Activated CD8-positive, alpha-beta memory T cell treated with anti-CD3 and anti-CD28 coated beads, Interleukin-2, amount 10 ng/mL, durations not matched to agents 7 days and 5 days (primary cell): ENCODE measurements around the gene UTS2. TPM values are rescaled to one million over a fixed set of nuclear protein-coding genes. Genes with fewer than 3 reads are reported as not detected.

Experiments used
- ATAC-seq: fragments of 150-1000 bp; cut with Tn5 transposase; one replicate; pipeline ENCODE4 v1.10.0; 2021; ENCODE audit warnings: moderate library complexity
- CTCF ChIA-PET: fragments of 350-600 bp; sonication (Branson Sonifier 250); formaldehyde crosslinking; loops from one replicate; lab custom pipeline; 2021; ENCODE audit warnings: antibody characterized with exemption; lab: Charles Lee
- DNase-seq: peaks from one replicate; pipeline ENCODE4 v3.0.0-alpha.2; 2020
- H3K27ac Mint-ChIP-seq: one replicate; pipeline ENCODE4 v1.8.0; 2021; ENCODE audit warnings: mild to moderate bottlenecking, mixed read lengths
- H3K27me3 Mint-ChIP-seq: one replicate; pipeline ENCODE4 v1.8.0; 2021; ENCODE audit warnings: mixed read lengths
- H3K36me3 Mint-ChIP-seq: one replicate; pipeline ENCODE4 v1.8.0; 2021; ENCODE audit warnings: mild to moderate bottlenecking, mixed read lengths
- H3K4me1 Mint-ChIP-seq: one replicate; pipeline ENCODE4 v1.8.0; 2021; ENCODE audit warnings: mixed read lengths
- H3K4me3 Mint-ChIP-seq: one replicate; pipeline ENCODE4 v1.8.0; 2021; ENCODE audit warnings: mild to moderate bottlenecking, moderate library complexity, mixed read lengths
- H3K9me3 Mint-ChIP-seq: one replicate; pipeline ENCODE4 v1.8.0; 2022; ENCODE audit warnings: low read depth, mixed read lengths
- total RNA-seq, 2 experiments: library from RNA; stranded (reverse); gene quantifications; one replicate each; pipeline ENCODE4 v1.2.3, GENCODE V29; 2021

UTS2 gene
- total RNA-seq, 2 experiments from 2014 or later = 0.73 to 0.82 TPM

- CTCF ChIA-PET = no interaction called here
- no peak for ATAC-seq
- Mint-ChIP-seq H3K4me1 (peaks cover 4% of the 10 kb centered on the region), H3K27ac (no peak overlapping the region), H3K9me3 (peaks cover 6% of the 10 kb centered on the region), H3K27me3 (peaks cover 3% of the 10 kb centered on the region), H3K36me3 (peaks cover 2% of the 10 kb centered on the region), H3K4me3 (no peak overlapping the region)
- DNase-seq = no peak
These were observed 25.2 kb upstream of the UTS2 start for GRCh38 chr1:7878027-7878426.

GRCh38 chr1:7873801-7874795 is 21.2 kb upstream of the UTS2 start:
- Mint-ChIP-seq H3K27me3 (peaks cover 3% of the 10 kb centered on the region), H3K4me1 (peaks cover 4% of the 10 kb centered on the region), H3K36me3 (peaks cover 2% of the 10 kb centered on the region), H3K9me3 (peaks cover 6% of the 10 kb centered on the region), H3K4me3 (no peak overlapping the region), H3K27ac (no peak overlapping the region)
- CTCF ChIA-PET = no interaction called here
- DNase-seq = no peak
- no peak for ATAC-seq

- DNase-seq (peak; percentile 19), ATAC-seq (no peak)
- CTCF ChIA-PET = no interaction called here
- H3K9me3 Mint-ChIP-seq = no peaks in the 10 kb centered on the region
- H3K36me3 Mint-ChIP-seq = no peaks in the 10 kb centered on the region
- no peak overlapping the region for H3K4me3 Mint-ChIP-seq
- H3K27ac Mint-ChIP-seq = no peak overlapping the region
- no peaks in the 10 kb centered on the region for H3K4me1 Mint-ChIP-seq
- H3K27me3 Mint-ChIP-seq = no peaks in the 10 kb centered on the region
These were observed 18.3 kb upstream of the UTS2 start for GRCh38 chr1:7871136-7871535.

- CTCF ChIA-PET = no interaction called here
- ATAC-seq = no peak
- H3K36me3 Mint-ChIP-seq = no peaks in the 10 kb centered on the region
These were observed 16.5 kb upstream of the UTS2 start for GRCh38 chr1:7869136-7869920.

GRCh38 chr1:7868070-7868780 is 15.4 kb upstream of the UTS2 start:
- H3K4me3 Mint-ChIP-seq = no peak overlapping the region
- H3K27me3 Mint-ChIP-seq = no peaks in the 10 kb centered on the region
- no peaks in the 10 kb centered on the region for H3K4me1 Mint-ChIP-seq
- no peak for ATAC-seq
- H3K36me3 Mint-ChIP-seq = no peaks in the 10 kb centered on the region
- no peak overlapping the region for H3K27ac Mint-ChIP-seq
- no peak for DNase-seq
- no peaks in the 10 kb centered on the region for H3K9me3 Mint-ChIP-seq
- CTCF ChIA-PET = no interaction called here

More at GRCh38 chr1:7869136-7869920, 16.5 kb upstream of the UTS2 start:
- Mint-ChIP-seq H3K9me3 (no peaks in the 10 kb centered on the region), H3K4me3 (no peak overlapping the region), H3K27me3 (no peaks in the 10 kb centered on the region), H3K4me1 (no peaks in the 10 kb centered on the region), H3K27ac (no peak overlapping the region)
- peak; percentile 27 for DNase-seq

- no peak for DNase-seq
- CTCF ChIA-PET = no interaction called here
- H3K36me3 Mint-ChIP-seq = no peaks in the 10 kb centered on the region
- no peak overlapping the region for H3K4me3 Mint-ChIP-seq
- no peaks in the 10 kb centered on the region for H3K4me1 Mint-ChIP-seq
- no peaks in the 10 kb centered on the region for H3K27me3 Mint-ChIP-seq
- H3K9me3 Mint-ChIP-seq = no peaks in the 10 kb centered on the region
- no peak for ATAC-seq
- H3K27ac Mint-ChIP-seq = no peak overlapping the region
These were observed 13.1 kb upstream of the UTS2 start for GRCh38 chr1:7865978-7866377.

- Mint-ChIP-seq H3K36me3 (no peaks in the 10 kb centered on the region), H3K27me3 (no peaks in the 10 kb centered on the region), H3K27ac (no peak overlapping the region), H3K4me3 (no peak overlapping the region), H3K4me1 (no peaks in the 10 kb centered on the region), H3K9me3 (no peaks in the 10 kb centered on the region)
- DNase-seq (no peak), ATAC-seq (no peak)
- CTCF ChIA-PET = no interaction called here
These were observed 11.0 kb upstream of the UTS2 start for GRCh38 chr1:7863756-7864328.

- ATAC-seq = no peak
- CTCF ChIA-PET = no interaction called here
- H3K9me3 Mint-ChIP-seq = no peaks in the 10 kb centered on the region
These were observed 9.6 kb upstream of the UTS2 start for GRCh38 chr1:7862211-7863060.

GRCh38 chr1:7861452-7861851 is 8.6 kb upstream of the UTS2 start:
- H3K4me1 Mint-ChIP-seq = no peaks in the 10 kb centered on the region
- CTCF ChIA-PET = no interaction called here

More at GRCh38 chr1:7862211-7863060, 9.6 kb upstream of the UTS2 start:
- no peak overlapping the region for H3K4me3 Mint-ChIP-seq
- no peaks in the 10 kb centered on the region for H3K27me3 Mint-ChIP-seq
- no peaks in the 10 kb centered on the region for H3K36me3 Mint-ChIP-seq
- DNase-seq = no peak
- no peaks in the 10 kb centered on the region for H3K4me1 Mint-ChIP-seq
- H3K27ac Mint-ChIP-seq = no peak overlapping the region

GRCh38 chr1:7860130-7860529 is 7.3 kb upstream of the UTS2 start:
- CTCF ChIA-PET = interaction anchor here (0.7 kb wide), 1 partner anchor 80 kb away, joined by 6 read pairs; no protein-coding TSS in a partner anchor

More at GRCh38 chr1:7861452-7861851, 8.6 kb upstream of the UTS2 start:
- no peak for DNase-seq
- Mint-ChIP-seq H3K36me3 (no peaks in the 10 kb centered on the region), H3K27ac (no peak overlapping the region), H3K27me3 (no peaks in the 10 kb centered on the region), H3K4me3 (no peak overlapping the region), H3K9me3 (no peaks in the 10 kb centered on the region)
- no peak for ATAC-seq

GRCh38 chr1:7859406-7859805 is 6.5 kb upstream of the UTS2 start:
- Mint-ChIP-seq H3K27ac (no peak overlapping the region), H3K36me3 (no peaks in the 10 kb centered on the region), H3K27me3 (peaks cover 2% of the 10 kb centered on the region), H3K9me3 (no peaks in the 10 kb centered on the region), H3K4me3 (no peak overlapping the region), H3K4me1 (peaks cover 2% of the 10 kb centered on the region)
- DNase-seq (no peak), ATAC-seq (no peak)
- CTCF ChIA-PET = interaction anchor here (0.7 kb wide), 1 partner anchor 51 kb away, joined by 3 read pairs; no protein-coding TSS in a partner anchor

More at GRCh38 chr1:7860130-7860529, 7.3 kb upstream of the UTS2 start:
- no peak for ATAC-seq
- H3K27ac Mint-ChIP-seq = no peak overlapping the region
- H3K9me3 Mint-ChIP-seq = no peaks in the 10 kb centered on the region
- no peaks in the 10 kb centered on the region for H3K36me3 Mint-ChIP-seq
- H3K27me3 Mint-ChIP-seq = no peaks in the 10 kb centered on the region
- H3K4me1 Mint-ChIP-seq = peaks cover 2% of the 10 kb centered on the region
- no peak overlapping the region for H3K4me3 Mint-ChIP-seq
- no peak for DNase-seq

GRCh38 chr1:7857985-7858384 is 5.1 kb upstream of the UTS2 start:
- CTCF ChIA-PET = interaction anchor here (1.8 kb wide), 1 partner anchor 50 kb away, joined by 3 read pairs; no protein-coding TSS in a partner anchor
- DNase-seq (no peak), ATAC-seq (no peak)
- Mint-ChIP-seq H3K4me1 (peaks cover 2% of the 10 kb centered on the region), H3K27ac (no peak overlapping the region), H3K4me3 (no peak overlapping the region), H3K36me3 (no peaks in the 10 kb centered on the region), H3K9me3 (no peaks in the 10 kb centered on the region), H3K27me3 (peaks cover 5% of the 10 kb centered on the region)
